ENCODE measurements around the gene RAD51B. TPM values are rescaled to one million over a fixed set of nuclear protein-coding genes. Genes with fewer than 3 reads are reported as not detected.

Gene RAD51B
- total RNA-seq, 1 experiment from 2014 or later, result 20.0 TPM

DNA sequence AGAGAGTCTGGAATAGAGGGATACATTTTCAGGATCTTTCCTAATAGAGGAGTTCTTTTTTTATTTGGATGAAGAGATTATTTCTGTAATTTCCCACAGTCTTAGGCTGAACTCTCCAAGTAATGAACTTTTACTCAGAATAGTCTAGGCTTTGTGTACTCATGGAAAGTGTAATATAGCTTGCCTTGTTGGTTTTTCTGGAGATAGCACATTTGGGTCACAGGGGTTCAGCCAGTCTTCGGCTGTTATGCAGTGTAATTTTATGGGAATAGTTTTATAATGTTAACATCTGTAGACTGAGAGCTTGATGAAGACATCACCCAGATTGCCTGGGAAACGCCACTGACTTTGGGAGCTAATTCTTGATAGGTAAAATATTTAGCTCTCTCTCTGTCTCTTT lies 450.8 kb downstream of the RAD51B start:
- BruUV-seq (replicated peaks), result no TSS peak
- no peak overlapping the region for H3K4me2 ChIP-seq (ENCODE audit: low read length)
- H3K79me2 ChIP-seq (ENCODE audit: insufficient read depth, low read length), result no peaks in the 10 kb centered on the region
- H3K4me1 ChIP-seq (ENCODE audit: control insufficient read depth in 1 of 2, insufficient read depth in 2 of 2, low read length in 2 of 2), result peaks cover 0 to 29% of the 10 kb centered on the region in 2 experiments; a peak in 3 of 4 replicates
- POLR2A ChIA-PET, result interaction anchor here (0.9 kb wide), 1 partner anchor 516 kb away, joined by 3 read pairs; no protein-coding TSS in a partner anchor
- H3K9me2 ChIP-seq (ENCODE audit: insufficient read depth), result no peaks in the 10 kb centered on the region
- no peak overlapping the region for H2AFZ ChIP-seq (ENCODE audit: low read depth, low read length, poor library complexity, severe bottlenecking)
- TF ChIP-seq, protein P1, sequence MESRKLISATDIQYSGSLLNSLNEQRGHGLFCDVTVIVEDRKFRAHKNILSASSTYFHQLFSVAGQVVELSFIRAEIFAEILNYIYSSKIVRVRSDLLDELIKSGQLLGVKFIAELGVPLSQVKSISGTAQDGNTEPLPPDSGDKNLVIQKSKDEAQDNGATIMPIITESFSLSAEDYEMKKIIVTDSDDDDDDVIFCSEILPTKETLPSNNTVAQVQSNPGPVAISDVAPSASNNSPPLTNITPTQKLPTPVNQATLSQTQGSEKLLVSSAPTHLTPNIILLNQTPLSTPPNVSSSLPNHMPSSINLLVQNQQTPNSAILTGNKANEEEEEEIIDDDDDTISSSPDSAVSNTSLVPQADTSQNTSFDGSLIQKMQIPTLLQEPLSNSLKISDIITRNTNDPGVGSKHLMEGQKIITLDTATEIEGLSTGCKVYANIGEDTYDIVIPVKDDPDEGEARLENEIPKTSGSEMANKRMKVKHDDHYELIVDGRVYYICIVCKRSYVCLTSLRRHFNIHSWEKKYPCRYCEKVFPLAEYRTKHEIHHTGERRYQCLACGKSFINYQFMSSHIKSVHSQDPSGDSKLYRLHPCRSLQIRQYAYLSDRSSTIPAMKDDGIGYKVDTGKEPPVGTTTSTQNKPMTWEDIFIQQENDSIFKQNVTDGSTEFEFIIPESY (IDR thresholded peaks at IDR 0.05; ENCODE audit: extremely low read depth, insufficient replicate concordance, low read length), result no peak
- TF ChIP-seq ZFX (IDR thresholded peaks at IDR 0.05), result no peak
- no peak for TF ChIP-seq CBX3 (IDR thresholded peaks at IDR 0.05; ENCODE audit: low read depth)
- TF ChIP-seq POLR2AphosphoS5 (IDR thresholded peaks at IDR 0.05; ENCODE audit: low read depth, low read length), result no peak
- no peak for TF ChIP-seq EZH2phosphoT487 (IDR thresholded peaks at IDR 0.05; ENCODE audit: borderline replicate concordance)
- no peak for TF ChIP-seq ZNF274 (IDR thresholded peaks at IDR 0.05; ENCODE audit: low read depth, low read length)
- TF ChIP-seq JUND (IDR thresholded peaks at IDR 0.05), result no peak
- TF ChIP-seq YY1 (IDR thresholded peaks at IDR 0.05; ENCODE audit: extremely low read depth, insufficient replicate concordance, low read depth, low read length), result no peak
- no peak for TF ChIP-seq RAD21 (IDR thresholded peaks at IDR 0.05; ENCODE audit: low read depth)
- TF ChIP-seq EGR1 (IDR thresholded peaks at IDR 0.05; ENCODE audit: low read depth), result no peak
- TF ChIP-seq EZH2 (IDR thresholded peaks at IDR 0.05), result no peak
- no peak for TF ChIP-seq SIN3A (IDR thresholded peaks at IDR 0.05; ENCODE audit: low read depth)
- TF ChIP-seq TCF7L2 (IDR thresholded peaks at IDR 0.05; ENCODE audit: borderline replicate concordance, extremely low read depth, insufficient read depth, insufficient read length), result no peak
- no peak for TF ChIP-seq FOSL1 (IDR thresholded peaks at IDR 0.05; ENCODE audit: low read depth)
- no peak for TF ChIP-seq SRF (IDR thresholded peaks at IDR 0.05; ENCODE audit: low read depth)
- TF ChIP-seq, protein P2, sequence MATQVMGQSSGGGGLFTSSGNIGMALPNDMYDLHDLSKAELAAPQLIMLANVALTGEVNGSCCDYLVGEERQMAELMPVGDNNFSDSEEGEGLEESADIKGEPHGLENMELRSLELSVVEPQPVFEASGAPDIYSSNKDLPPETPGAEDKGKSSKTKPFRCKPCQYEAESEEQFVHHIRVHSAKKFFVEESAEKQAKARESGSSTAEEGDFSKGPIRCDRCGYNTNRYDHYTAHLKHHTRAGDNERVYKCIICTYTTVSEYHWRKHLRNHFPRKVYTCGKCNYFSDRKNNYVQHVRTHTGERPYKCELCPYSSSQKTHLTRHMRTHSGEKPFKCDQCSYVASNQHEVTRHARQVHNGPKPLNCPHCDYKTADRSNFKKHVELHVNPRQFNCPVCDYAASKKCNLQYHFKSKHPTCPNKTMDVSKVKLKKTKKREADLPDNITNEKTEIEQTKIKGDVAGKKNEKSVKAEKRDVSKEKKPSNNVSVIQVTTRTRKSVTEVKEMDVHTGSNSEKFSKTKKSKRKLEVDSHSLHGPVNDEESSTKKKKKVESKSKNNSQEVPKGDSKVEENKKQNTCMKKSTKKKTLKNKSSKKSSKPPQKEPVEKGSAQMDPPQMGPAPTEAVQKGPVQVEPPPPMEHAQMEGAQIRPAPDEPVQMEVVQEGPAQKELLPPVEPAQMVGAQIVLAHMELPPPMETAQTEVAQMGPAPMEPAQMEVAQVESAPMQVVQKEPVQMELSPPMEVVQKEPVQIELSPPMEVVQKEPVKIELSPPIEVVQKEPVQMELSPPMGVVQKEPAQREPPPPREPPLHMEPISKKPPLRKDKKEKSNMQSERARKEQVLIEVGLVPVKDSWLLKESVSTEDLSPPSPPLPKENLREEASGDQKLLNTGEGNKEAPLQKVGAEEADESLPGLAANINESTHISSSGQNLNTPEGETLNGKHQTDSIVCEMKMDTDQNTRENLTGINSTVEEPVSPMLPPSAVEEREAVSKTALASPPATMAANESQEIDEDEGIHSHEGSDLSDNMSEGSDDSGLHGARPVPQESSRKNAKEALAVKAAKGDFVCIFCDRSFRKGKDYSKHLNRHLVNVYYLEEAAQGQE (IDR thresholded peaks at IDR 0.05; ENCODE audit: low read depth), result no peak
- TF ChIP-seq, protein P3, sequence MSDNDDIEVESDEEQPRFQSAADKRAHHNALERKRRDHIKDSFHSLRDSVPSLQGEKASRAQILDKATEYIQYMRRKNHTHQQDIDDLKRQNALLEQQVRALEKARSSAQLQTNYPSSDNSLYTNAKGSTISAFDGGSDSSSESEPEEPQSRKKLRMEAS (IDR thresholded peaks at IDR 0.05), result no peak
- H3K9me3 ChIP-seq (ENCODE audit: control insufficient read depth in 1 of 2, insufficient read depth in 1 of 2, low read depth in 1 of 2, low read length in 2 of 2), result no peaks in the 10 kb centered on the region
- H3K36me3 ChIP-seq (ENCODE audit: control insufficient read depth in 1 of 2, insufficient read depth in 2 of 2, low read length in 2 of 2), result no peaks in the 10 kb centered on the region
- RAD21 ChIA-PET (ENCODE audit: low non-redundant PET in 1 of 2, low total read pairs in 2 of 2, uncharacterized antibody in 2 of 2, unreplicated experiment in 2 of 2), result no interaction called here
- DNase-seq (ENCODE audit: low read depth, low spot score) (no peak), ATAC-seq (no peak)
- H3K27ac ChIP-seq (ENCODE audit: low read depth, low read length), result no peak overlapping the region
- no peak overlapping the region for H3K4me3 ChIP-seq (replicated peaks in 1 of 2; ENCODE audit: low read depth in 1 of 2, low read length in 2 of 2)
- no peaks in the 10 kb centered on the region for H4K20me1 ChIP-seq (ENCODE audit: insufficient read depth)
- CTCF ChIA-PET, result no interaction called here
- H3K9ac ChIP-seq (ENCODE audit: low read length), result no peak overlapping the region
- no peaks in the 10 kb centered on the region for H3K27me3 ChIP-seq (ENCODE audit: insufficient read depth, low read length)
- intact Hi-C loops (cut with micrococcal nuclease), result no loop called here

Measured in HCT116 (cell line).